Mesendoderm (in vitro differentiated cells): ENCODE measurements around the gene SOCS3.

Experiments
- DNase-seq: peaks from one replicate; pipeline ENCODE4 v3.0.0; 2013
- H2AK5ac ChIP-seq: 2 replicates; pipeline ENCODE4 v1.6.1; 2013; ENCODE audit warnings: low read length, inconsistent platforms
- H2BK120ac ChIP-seq: 2 replicates; pipeline ENCODE4 v1.6.1; 2013; ENCODE audit warnings: low read depth, mild to moderate bottlenecking, low read length, moderate library complexity, mixed read lengths
- H2BK15ac ChIP-seq: replicated peaks from 2 replicates; pipeline ENCODE4 v1.6.1; 2013; ENCODE audit warnings: low read depth, mild to moderate bottlenecking, moderate library complexity
- H2BK5ac ChIP-seq: 2 replicates; pipeline ENCODE4 v1.6.1; 2013; ENCODE audit warnings: low read length, inconsistent platforms
- H3K18ac ChIP-seq: 2 replicates; pipeline ENCODE4 v1.6.1; 2013; ENCODE audit warnings: mild to moderate bottlenecking, low read length, mixed read lengths
- H3K23ac ChIP-seq: one replicate; pipeline ENCODE4 v1.6.1; 2013; ENCODE audit warnings: low read length
- H3K27ac ChIP-seq: 2 replicates; pipeline ENCODE4 v1.5.1; 2013; ENCODE audit warnings: low read depth, mild to moderate bottlenecking, inconsistent platforms, low read length, moderate library complexity
- H3K27me3 ChIP-seq: 2 replicates; pipeline ENCODE4 v1.6.1; 2013; ENCODE audit warnings: low read length, control low read depth, mild to moderate bottlenecking, inconsistent platforms; ENCODE audit not compliant: insufficient read depth, poor library complexity
- H3K36me3 ChIP-seq: 2 replicates; pipeline ENCODE4 v1.6.1; 2013; ENCODE audit warnings: low read length, inconsistent platforms; ENCODE audit not compliant: control insufficient read depth, insufficient read depth
- H3K4ac ChIP-seq: one replicate; pipeline ENCODE4 v1.6.1; 2013; ENCODE audit warnings: low read depth, mild to moderate bottlenecking, low read length, moderate library complexity
- H3K4me1 ChIP-seq: 2 replicates; pipeline ENCODE4 v1.6.1; 2013; ENCODE audit warnings: low read depth, low read length, inconsistent platforms; ENCODE audit not compliant: control insufficient read depth
- H3K4me2 ChIP-seq: 2 replicates; pipeline ENCODE4 v1.6.1; 2013; ENCODE audit warnings: low read length
- H3K4me3 ChIP-seq: 2 replicates; pipeline ENCODE4 v1.5.1; 2013; ENCODE audit warnings: mild to moderate bottlenecking, low read length
- H3K56ac ChIP-seq: one replicate; pipeline ENCODE4 v1.6.1; 2013; ENCODE audit warnings: low read length
- H3K79me1 ChIP-seq: 2 replicates; pipeline ENCODE4 v1.6.1; 2013; ENCODE audit warnings: low read length, inconsistent platforms
- H3K79me2 ChIP-seq: 2 replicates; pipeline ENCODE4 v1.6.1; 2013; ENCODE audit warnings: mild to moderate bottlenecking, low read length; ENCODE audit not compliant: control insufficient read depth, insufficient read depth
- H3K9ac ChIP-seq: 2 replicates; pipeline ENCODE4 v1.6.1; 2013; ENCODE audit warnings: low read length, inconsistent platforms
- H4K5ac ChIP-seq: one replicate; pipeline ENCODE4 v1.6.1; 2013; ENCODE audit warnings: low read length
- H4K8ac ChIP-seq: one replicate; pipeline ENCODE4 v1.6.1; 2013; ENCODE audit warnings: low read depth, mild to moderate bottlenecking, control low read depth, low read length, moderate library complexity
- WGBS: extraction: QIAGEN DNeasy Blood & Tissue Kit; methylation state at CpG from one replicate; pipeline ENCODE4 v1.1.7; 2013; ENCODE audit warnings: low lambda C conversion rate, missing lambda C conversion rate; ENCODE audit not compliant: insufficient coverage; ENCODE audit errors: extremely low coverage; 5-methylcytosine and 5-hydroxymethylcytosine counted together

Gene SOCS3

DNA sequence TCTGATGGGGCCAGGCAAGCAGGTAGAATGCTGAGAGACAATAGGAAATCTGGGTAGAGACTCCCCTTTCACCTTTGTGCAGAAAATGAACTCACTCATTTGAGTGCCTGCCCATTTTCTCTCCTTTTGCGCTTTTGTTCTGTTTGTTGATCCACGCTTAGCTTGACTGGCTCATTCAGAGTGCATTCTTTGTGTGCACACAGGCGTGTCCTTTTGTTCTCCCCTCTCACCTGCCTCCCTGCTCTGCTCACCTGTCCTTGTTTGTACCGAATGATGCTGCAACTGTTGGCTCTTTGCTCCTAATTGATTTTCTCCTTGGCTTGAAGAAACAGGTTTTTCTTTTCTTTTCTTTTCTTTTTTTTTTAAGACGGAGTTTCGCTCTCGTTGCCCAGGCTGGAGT, 34.3 kb upstream of the SOCS3 start:
- H3K23ac ChIP-seq = no peak overlapping the region
- no peak overlapping the region for H3K56ac ChIP-seq
- peaks cover 16% of the 10 kb centered on the region for H3K79me1 ChIP-seq
- H2BK120ac ChIP-seq = no peak overlapping the region
- peaks cover 60% of the 10 kb centered on the region for H3K79me2 ChIP-seq
- H4K8ac ChIP-seq = no peak overlapping the region
- H3K9ac ChIP-seq = no peak overlapping the region
- no peak overlapping the region for H3K4me3 ChIP-seq
- H4K5ac ChIP-seq = no peak overlapping the region
- H3K36me3 ChIP-seq = peaks cover 8% of the 10 kb centered on the region
- no peak overlapping the region for H3K4ac ChIP-seq
- no peak overlapping the region for H2BK5ac ChIP-seq
- H3K18ac ChIP-seq = no peak overlapping the region
- WGBS = no CpG with 5 or more reads among the region's 7 CpGs
- H3K27me3 ChIP-seq = no peaks in the 10 kb centered on the region
- H2BK15ac ChIP-seq = no peak overlapping the region
- H3K4me1 ChIP-seq = peaks cover 5% of the 10 kb centered on the region
- no peak overlapping the region for H3K27ac ChIP-seq
- DNase-seq = no peak
- H2AK5ac ChIP-seq = no peak overlapping the region
- H3K4me2 ChIP-seq = no peak overlapping the region

DNA sequence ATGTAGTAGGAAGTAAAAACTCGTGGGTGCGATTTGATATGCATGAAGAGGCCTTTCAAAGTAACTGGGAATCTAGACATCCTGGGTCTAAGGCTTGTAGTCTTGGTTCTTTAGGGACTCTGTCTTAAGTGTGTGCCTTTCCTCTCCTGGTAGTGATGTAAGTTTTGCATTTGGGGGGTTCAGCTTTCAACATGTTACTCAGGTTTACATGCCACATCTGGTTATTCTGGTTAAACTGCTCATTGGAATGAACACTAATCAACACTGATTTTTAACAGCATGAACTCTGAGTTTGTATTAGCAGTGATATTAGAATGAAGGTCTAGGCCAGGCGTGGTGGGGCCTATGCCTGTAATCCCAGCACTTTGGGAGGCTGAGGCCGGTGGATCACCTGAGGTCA, 33.7 kb upstream of the SOCS3 start:
- Histone ChIP-seq H3K27me3 (no peaks in the 10 kb centered on the region), H2BK15ac (no peak overlapping the region), H3K56ac (no peak overlapping the region), H3K9ac (no peak overlapping the region), H3K79me2 (peaks cover 64% of the 10 kb centered on the region), H3K4me2 (no peak overlapping the region), H3K36me3 (peaks cover 4% of the 10 kb centered on the region), H3K4me3 (no peak overlapping the region), H3K27ac (no peak overlapping the region), H4K8ac (no peak overlapping the region), H3K4ac (no peak overlapping the region), H3K4me1 (peaks cover 5% of the 10 kb centered on the region), H2BK120ac (no peak overlapping the region), H2BK5ac (no peak overlapping the region), H4K5ac (no peak overlapping the region), H3K79me1 (peaks cover 14% of the 10 kb centered on the region), H3K23ac (no peak overlapping the region), H2AK5ac (no peak overlapping the region), H3K18ac (no peak overlapping the region)
- DNase-seq = no peak
- no CpG with 5 or more reads among the region's 4 CpGs for WGBS

DNA sequence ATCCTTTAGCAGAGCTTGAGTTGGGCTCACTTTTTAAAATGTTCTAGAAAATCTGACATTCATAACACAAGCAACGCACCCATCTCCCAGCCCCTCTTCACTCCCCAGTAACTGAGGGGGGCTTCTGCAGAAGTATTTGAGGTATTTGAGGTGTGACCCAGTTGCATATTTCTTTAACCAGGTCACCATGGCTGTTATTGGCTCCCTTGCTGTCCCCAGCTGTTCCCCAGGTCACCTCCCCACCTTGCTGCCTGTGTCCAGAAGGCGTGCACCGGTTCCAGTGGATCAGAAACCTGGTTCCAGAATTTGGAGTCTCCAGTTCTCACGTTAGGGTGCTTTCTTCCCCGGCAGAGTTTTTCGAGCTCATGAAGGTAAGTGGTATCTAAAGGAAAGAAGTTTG, 32.4 kb upstream of the SOCS3 start:
- H3K56ac ChIP-seq = no peak overlapping the region
- H3K4ac ChIP-seq = no peak overlapping the region
- peaks cover 16% of the 10 kb centered on the region for H3K79me1 ChIP-seq
- DNase-seq = peak; percentile 89
- no peak overlapping the region for H2AK5ac ChIP-seq
- peaks cover 69% of the 10 kb centered on the region for H3K79me2 ChIP-seq
- H4K5ac ChIP-seq = no peak overlapping the region
- H2BK15ac ChIP-seq = no peak overlapping the region
- peaks cover 2% of the 10 kb centered on the region for H3K36me3 ChIP-seq
- no peak overlapping the region for H4K8ac ChIP-seq
- no peak overlapping the region for H2BK5ac ChIP-seq
- no peaks in the 10 kb centered on the region for H3K27me3 ChIP-seq
- no peak overlapping the region for H3K18ac ChIP-seq
- peaks cover 5% of the 10 kb centered on the region for H3K4me1 ChIP-seq
- no peak overlapping the region for H3K9ac ChIP-seq
- no CpG with 5 or more reads among the region's 6 CpGs for WGBS
- peak overlapping the region; percentile 38 for H3K27ac ChIP-seq
- H3K23ac ChIP-seq = no peak overlapping the region
- H3K4me2 ChIP-seq = no peak overlapping the region
- H2BK120ac ChIP-seq = no peak overlapping the region
- no peak overlapping the region for H3K4me3 ChIP-seq

DNA sequence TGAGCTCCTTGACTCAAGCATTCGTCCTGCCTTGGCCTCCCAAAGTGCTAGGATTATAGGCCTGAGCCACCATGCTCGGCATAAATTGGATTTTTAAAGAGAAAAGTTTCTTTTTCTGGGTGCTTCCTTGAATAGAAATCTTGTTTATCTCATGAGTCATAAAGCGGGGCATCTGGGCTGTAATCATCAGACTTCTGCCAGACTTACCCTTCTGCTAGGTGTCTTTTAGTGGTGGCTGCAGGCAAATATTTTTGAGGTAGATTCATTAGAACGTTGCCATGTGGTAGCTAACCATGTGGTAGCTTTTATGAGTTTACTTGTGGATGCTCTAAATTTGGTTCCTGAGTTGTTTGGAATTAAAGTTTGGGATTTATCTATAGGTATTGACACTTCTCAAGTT, 32.0 kb upstream of the SOCS3 start:
- Histone ChIP-seq H2AK5ac (no peak overlapping the region), H3K27ac (peak overlapping the region; percentile 30), H3K4ac (peak overlapping the region; percentile 21), H3K18ac (no peak overlapping the region), H3K9ac (no peak overlapping the region), H4K5ac (no peak overlapping the region), H3K79me1 (peaks cover 16% of the 10 kb centered on the region), H3K4me2 (no peak overlapping the region), H3K27me3 (no peaks in the 10 kb centered on the region), H3K23ac (no peak overlapping the region), H2BK5ac (no peak overlapping the region), H3K56ac (no peak overlapping the region), H2BK15ac (no peak overlapping the region), H4K8ac (no peak overlapping the region), H3K4me1 (peaks cover 5% of the 10 kb centered on the region), H3K4me3 (no peak overlapping the region), H3K79me2 (peaks cover 69% of the 10 kb centered on the region), H2BK120ac (no peak overlapping the region), H3K36me3 (peaks cover 2% of the 10 kb centered on the region)
- whole genome bisulfite sequencing = no CpG with 5 or more reads among the region's 4 CpGs
- no peak for DNase-seq

DNA sequence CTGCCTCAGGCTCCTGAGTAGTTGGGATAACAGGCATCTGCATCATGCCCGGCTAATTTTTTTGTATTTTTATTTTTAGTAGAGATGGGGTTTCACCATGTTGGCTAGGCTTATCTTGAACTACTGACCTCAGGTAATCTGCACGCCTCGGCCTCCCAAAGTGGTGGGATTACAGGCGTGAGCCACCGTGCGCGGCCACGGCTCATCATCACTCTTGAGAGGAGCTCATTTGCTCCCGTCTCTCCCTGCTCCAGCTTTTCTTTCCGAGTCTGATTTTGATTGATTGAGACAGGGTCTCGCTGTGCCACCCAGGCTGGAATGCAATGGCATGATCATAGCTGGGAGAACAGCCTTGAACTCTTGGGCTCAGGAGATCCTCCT, 31.2 kb upstream of the SOCS3 start:
- Histone ChIP-seq H3K4me3 (no peak overlapping the region), H3K23ac (no peak overlapping the region), H3K56ac (no peak overlapping the region), H3K4ac (no peak overlapping the region), H4K8ac (no peak overlapping the region), H3K4me2 (no peak overlapping the region), H3K36me3 (no peaks in the 10 kb centered on the region), H3K27me3 (no peaks in the 10 kb centered on the region), H2BK15ac (no peak overlapping the region), H2AK5ac (no peak overlapping the region), H2BK5ac (no peak overlapping the region), H3K4me1 (peaks cover 5% of the 10 kb centered on the region), H2BK120ac (no peak overlapping the region), H3K9ac (no peak overlapping the region), H3K79me2 (peaks cover 75% of the 10 kb centered on the region), H4K5ac (no peak overlapping the region), H3K18ac (no peak overlapping the region), H3K27ac (no peak overlapping the region), H3K79me1 (peaks cover 16% of the 10 kb centered on the region)
- WGBS = no CpG with 5 or more reads among the region's 11 CpGs
- DNase-seq = no peak

DNA sequence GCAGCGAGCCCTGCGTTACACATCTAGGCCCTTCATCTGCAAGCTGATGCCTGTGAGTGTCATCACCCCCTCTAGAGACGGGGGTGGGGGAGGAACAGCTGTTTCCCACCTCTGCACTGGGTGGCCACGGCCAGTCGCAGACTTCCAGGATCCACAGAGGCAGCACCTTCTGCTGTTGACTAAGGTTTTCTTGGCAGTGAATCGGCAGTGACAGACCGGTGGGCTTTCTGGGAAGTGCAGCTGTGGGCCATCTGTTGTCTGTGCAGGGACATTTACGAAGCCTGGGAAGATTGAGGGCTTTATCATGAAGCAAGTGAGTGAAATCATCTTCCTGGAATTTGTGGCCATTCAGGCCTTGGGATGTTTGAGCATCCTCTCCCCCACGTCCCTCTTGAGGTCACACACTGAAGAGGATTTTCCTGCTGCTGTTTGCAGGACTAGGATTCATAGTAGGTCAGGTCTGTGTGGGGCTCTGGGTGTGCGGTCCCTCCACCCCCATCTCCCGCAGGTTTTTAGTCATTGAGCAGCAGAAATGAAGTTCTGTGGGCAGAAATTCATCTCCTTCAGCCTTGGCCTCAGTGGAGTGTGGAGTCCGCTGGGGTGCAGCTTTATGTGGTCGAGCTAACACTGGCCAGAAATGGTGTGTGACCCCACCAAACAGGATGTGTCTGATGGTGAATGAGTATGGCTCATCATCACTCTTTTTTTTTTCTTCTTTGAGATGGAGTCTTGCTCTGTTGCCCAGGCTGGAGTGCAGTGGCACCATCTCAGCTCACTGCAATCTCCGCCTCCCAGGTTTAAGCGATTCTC, 30.6 kb upstream of the SOCS3 start:
- no peak overlapping the region for H4K5ac ChIP-seq
- H3K79me1 ChIP-seq = peaks cover 16% of the 10 kb centered on the region
- H3K27me3 ChIP-seq = no peaks in the 10 kb centered on the region
- peaks cover 78% of the 10 kb centered on the region for H3K79me2 ChIP-seq
- no peak overlapping the region for H3K4me2 ChIP-seq
- no peak overlapping the region for H3K23ac ChIP-seq
- H2BK120ac ChIP-seq = no peak overlapping the region
- no peak overlapping the region for H2BK15ac ChIP-seq
- peak overlapping the region; percentile 10 for H3K56ac ChIP-seq
- WGBS = no CpG with 5 or more reads among the region's 15 CpGs
- H3K4me3 ChIP-seq = no peak overlapping the region
- peaks cover 8% of the 10 kb centered on the region for H3K4me1 ChIP-seq
- no peak overlapping the region for H2AK5ac ChIP-seq
- no peak overlapping the region for H4K8ac ChIP-seq
- no peak overlapping the region for H3K4ac ChIP-seq
- peak; percentile 96 for DNase-seq
- H3K9ac ChIP-seq = no peak overlapping the region
- H3K18ac ChIP-seq = no peak overlapping the region
- no peak overlapping the region for H2BK5ac ChIP-seq
- H3K27ac ChIP-seq = peak overlapping the region; percentile 6
- H3K36me3 ChIP-seq = no peaks in the 10 kb centered on the region
